ENCODE results near the gene CHRNB2. TPM values are rescaled to one million over a fixed set of nuclear protein-coding genes. Genes with fewer than 3 reads are reported as not detected.

CHRNB2 gene
- total RNA-seq, 4 donors from 2014 or later = 0.08 to 0.52 (median 0.26) TPM

DNA sequence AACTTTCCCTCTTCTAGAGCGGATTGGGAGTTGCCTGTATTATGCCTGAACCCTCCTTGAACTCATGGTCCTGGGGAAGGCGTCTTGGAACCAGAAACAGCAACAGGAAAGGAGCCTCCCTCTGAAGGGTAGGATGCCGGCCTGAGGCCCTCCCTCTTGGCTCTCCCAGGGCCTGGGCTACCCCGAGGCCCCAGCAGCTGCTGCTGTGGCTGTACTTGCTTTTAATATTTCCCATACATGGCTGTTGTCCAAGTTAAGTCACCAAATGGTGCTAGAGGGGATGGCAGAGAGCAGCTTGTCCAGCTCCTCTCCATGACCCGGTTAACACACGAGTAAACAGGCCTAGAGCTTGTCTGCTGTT is 10.5 kb downstream of the CHRNB2 start:
- no peak for DNase-seq (ENCODE audit: low spot score in 2 of 2)
- no peak for TF ChIP-seq POLR2A (IDR thresholded peaks at IDR 0.05)
- TF ChIP-seq, protein P1, sequence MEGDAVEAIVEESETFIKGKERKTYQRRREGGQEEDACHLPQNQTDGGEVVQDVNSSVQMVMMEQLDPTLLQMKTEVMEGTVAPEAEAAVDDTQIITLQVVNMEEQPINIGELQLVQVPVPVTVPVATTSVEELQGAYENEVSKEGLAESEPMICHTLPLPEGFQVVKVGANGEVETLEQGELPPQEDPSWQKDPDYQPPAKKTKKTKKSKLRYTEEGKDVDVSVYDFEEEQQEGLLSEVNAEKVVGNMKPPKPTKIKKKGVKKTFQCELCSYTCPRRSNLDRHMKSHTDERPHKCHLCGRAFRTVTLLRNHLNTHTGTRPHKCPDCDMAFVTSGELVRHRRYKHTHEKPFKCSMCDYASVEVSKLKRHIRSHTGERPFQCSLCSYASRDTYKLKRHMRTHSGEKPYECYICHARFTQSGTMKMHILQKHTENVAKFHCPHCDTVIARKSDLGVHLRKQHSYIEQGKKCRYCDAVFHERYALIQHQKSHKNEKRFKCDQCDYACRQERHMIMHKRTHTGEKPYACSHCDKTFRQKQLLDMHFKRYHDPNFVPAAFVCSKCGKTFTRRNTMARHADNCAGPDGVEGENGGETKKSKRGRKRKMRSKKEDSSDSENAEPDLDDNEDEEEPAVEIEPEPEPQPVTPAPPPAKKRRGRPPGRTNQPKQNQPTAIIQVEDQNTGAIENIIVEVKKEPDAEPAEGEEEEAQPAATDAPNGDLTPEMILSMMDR (IDR thresholded peaks at IDR 0.05) = no peak
- H3K4me3 ChIP-seq (ENCODE audit: low read depth, poor library complexity, severe bottlenecking) = no peak overlapping the region
- 20 to 24% methylated on average over 6 of the region's 6 CpGs for WGBS, 2 donors
- intact Hi-C loops (cut with DNase I; ENCODE audit: low total_unique reads) = no loop called here

GRCh38 chr1:154579374-154579773 is 11.8 kb downstream of the CHRNB2 start:
- TF ChIP-seq POLR2A (IDR thresholded peaks at IDR 0.05) = no peak
- TF ChIP-seq, protein P1 (IDR thresholded peaks at IDR 0.05) = no peak
- 79 to 86% methylated on average over 8 of the region's 8 CpGs for WGBS, 2 donors
- DNase-seq (ENCODE audit: low spot score in 2 of 2) = no peak
- H3K4me3 ChIP-seq (ENCODE audit: low read depth, poor library complexity, severe bottlenecking) = no peak overlapping the region
- intact Hi-C loops (cut with DNase I; ENCODE audit: low total_unique reads) = no loop called here

- TF ChIP-seq, protein P1 (IDR thresholded peaks at IDR 0.05) = no peak
- TF ChIP-seq POLR2A (IDR thresholded peaks at IDR 0.05) = no peak
- 72 to 90% methylated on average over 3 of the region's 3 CpGs for WGBS, 2 donors
- DNase-seq (ENCODE audit: low spot score in 2 of 2) = no peak
- no peak overlapping the region for H3K4me3 ChIP-seq (ENCODE audit: low read depth, poor library complexity, severe bottlenecking)
- intact Hi-C loops (cut with DNase I; ENCODE audit: low total_unique reads) = loop anchor here (5.0 kb wide), 1 partner anchor 579 kb away; no protein-coding TSS in a partner anchor
Measured at GRCh38 chr1:154581766-154582165, 14.2 kb downstream of the CHRNB2 start.

GRCh38 chr1:154582885-154583284 is 15.3 kb downstream of the CHRNB2 start:
- WGBS, 2 donors = 86% methylated on average over 6 of the region's 6 CpGs
- DNase-seq (ENCODE audit: low spot score in 2 of 2) = no peak
- TF ChIP-seq, protein P1 (IDR thresholded peaks at IDR 0.05) = no peak
- TF ChIP-seq POLR2A (IDR thresholded peaks at IDR 0.05) = no peak
- no peak overlapping the region for H3K4me3 ChIP-seq (ENCODE audit: low read depth, poor library complexity, severe bottlenecking)
- intact Hi-C loops (cut with DNase I; ENCODE audit: low total_unique reads) = loop anchor here (5.0 kb wide), 1 partner anchor 581 kb away; no protein-coding TSS in a partner anchor

DNA sequence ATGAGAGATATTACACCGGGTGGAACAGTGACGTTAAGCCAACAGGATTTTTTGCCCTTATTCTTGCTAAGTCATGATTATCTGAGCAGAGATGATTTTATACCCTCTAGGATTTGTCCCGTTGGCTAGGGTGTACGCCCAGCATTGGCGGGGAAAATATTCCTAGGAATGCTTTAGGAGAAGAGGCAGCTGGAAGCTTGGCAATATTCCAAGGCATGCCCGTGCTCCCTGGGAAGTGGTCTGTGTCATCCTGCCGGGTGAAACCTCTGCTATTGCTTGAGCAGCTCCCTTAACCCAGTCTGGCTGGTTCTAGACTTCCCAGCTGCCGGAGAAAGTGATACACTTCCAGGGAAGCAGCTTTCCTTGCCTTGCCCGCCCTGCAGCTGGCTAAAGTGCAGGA is 16.2 kb downstream of the CHRNB2 start:
- intact Hi-C loops (cut with DNase I; ENCODE audit: low total_unique reads) = loop anchor here (5.0 kb wide), 1 partner anchor 581 kb away; no protein-coding TSS in a partner anchor
- DNase-seq (ENCODE audit: low spot score in 2 of 2) = no peak

More for the DNA sequence above, 16.2 kb downstream of the CHRNB2 start:
- H3K4me3 ChIP-seq (ENCODE audit: low read depth, poor library complexity, severe bottlenecking) = no peak overlapping the region
- TF ChIP-seq POLR2A (IDR thresholded peaks at IDR 0.05) = no peak
- TF ChIP-seq, protein P1 (IDR thresholded peaks at IDR 0.05) = no peak
- WGBS, 2 donors = 63 to 76% methylated on average over 9 of the region's 9 CpGs

Data from lower leg skin (tissue), 4 donors.